Suprapubic skin (tissue), 4 donors: ENCODE data around the gene ANKMY1. TPM values are rescaled to one million over a fixed set of nuclear protein-coding genes. Genes with fewer than 3 reads are reported as not detected.
A peak's percentile ranks its signal among the peaks of the same experiment; 100 is the strongest.

ENCODE experiments used
- DNase-seq, 2 donors: peaks; one replicate each; pipeline ENCODE4 v3.0.0-alpha.2; 2019; ENCODE audit warnings: low spot score in 2 of 2
- H3K27ac ChIP-seq: fragments of 200-600 bp; sonication (generic); one replicate; pipeline ENCODE4 v1.5.1; 2019
- H3K27me3 ChIP-seq: fragments of 200-600 bp; sonication (generic); one replicate; pipeline ENCODE4 v1.5.1; 2019
- H3K36me3 ChIP-seq: fragments of 200-600 bp; sonication (generic); one replicate; pipeline ENCODE4 v1.5.1; 2019
- H3K4me1 ChIP-seq: fragments of 200-600 bp; sonication (generic); one replicate; pipeline ENCODE4 v1.5.1; 2019
- H3K4me3 ChIP-seq: fragments of 200-600 bp; sonication (generic); one replicate; pipeline ENCODE4 v1.5.1; 2019; ENCODE audit warnings: mild to moderate bottlenecking
- H3K9me3 ChIP-seq: fragments of 200-600 bp; sonication (generic); one replicate; pipeline ENCODE4 v1.5.1; 2019
- CTCF ChIP-seq, 2 donors: fragments of 200-600 bp in 1 of 2; fragments of 450-650 bp in 1 of 2; sonication (generic) in 1 of 2; IDR thresholded peaks; one replicate each; pipeline ENCODE4 v1.5.1; 2016 to 2019; ENCODE audit warnings: antibody characterized with exemption in 2 of 2, mild to moderate bottlenecking in 1 of 2, moderate library complexity in 1 of 2
- EP300 ChIP-seq: sonication (generic); formaldehyde crosslinking; IDR thresholded peaks from one replicate; pipeline ENCODE4 v1.6.1; 2017; ENCODE audit warnings: antibody characterized with exemption
- POLR2A ChIP-seq, 2 donors: fragments of 450-650 bp; IDR thresholded peaks; one replicate each; pipeline ENCODE4 v1.6.1; 2017; ENCODE audit warnings: antibody characterized with exemption in 2 of 2, mild to moderate bottlenecking in 2 of 2, moderate library complexity in 2 of 2
- POLR2AphosphoS5 ChIP-seq, 3 donors: sonication (generic); formaldehyde crosslinking; IDR thresholded peaks; one replicate each; pipeline ENCODE4 v1.6.1; 2017; ENCODE audit warnings: antibody characterized with exemption in 3 of 3
- WGBS: methylation state at CpG from one replicate; pipeline ENCODE4 v1.1.5; 2018; 5-methylcytosine and 5-hydroxymethylcytosine counted together
- total RNA-seq, 4 donors: library from RNA; depleted of rRNA; stranded (reverse); fragments of >200 nt; gene quantifications; one replicate each; pipeline ENCODE4 v1.1.0, GENCODE V29; 2016

Gene ANKMY1
- total RNA-seq, 4 donors from 2014 or later, result 12.2 to 52.1 (median 23.0) TPM

- Histone ChIP-seq H3K36me3 (peaks cover 5% of the 10 kb centered on the region), H3K27ac (no peak overlapping the region), H3K9me3 (no peaks in the 10 kb centered on the region), H3K4me3 (peak overlapping the region; percentile 63), H3K27me3 (no peaks in the 10 kb centered on the region), H3K4me1 (peaks cover 59% of the 10 kb centered on the region)
- TF ChIP-seq EP300, result no peak
- TF ChIP-seq CTCF (IDR thresholded peaks at IDR 0.05), result no peak
- no peak for TF ChIP-seq POLR2A (IDR thresholded peaks at IDR 0.05)
- no peak for TF ChIP-seq POLR2AphosphoS5 (IDR thresholded peaks at IDR 0.05)
- 88% methylated on average over 3 of the region's 3 CpGs for WGBS
- DNase-seq, result no peak
Observed at GRCh38 chr2:240559286-240559685, 1.5 kb upstream of the ANKMY1 start.

- Histone ChIP-seq H3K4me1 (peaks cover 56% of the 10 kb centered on the region), H3K27me3 (no peaks in the 10 kb centered on the region), H3K4me3 (peak overlapping the region; percentile 55), H3K9me3 (no peaks in the 10 kb centered on the region), H3K36me3 (peaks cover 7% of the 10 kb centered on the region), H3K27ac (no peak overlapping the region)
- peak in 1 of 2 donors; percentile 55 for DNase-seq
- TF ChIP-seq POLR2A (IDR thresholded peaks at IDR 0.05), result no peak
- TF ChIP-seq POLR2AphosphoS5 (IDR thresholded peaks at IDR 0.05), result no peak
- TF ChIP-seq CTCF (IDR thresholded peaks at IDR 0.05), result no peak
- no peak for TF ChIP-seq EP300
- 82% methylated on average over 16 of the region's 18 CpGs for WGBS
Observed at GRCh38 chr2:240558236-240558761, 511 bp upstream of the ANKMY1 start.

GRCh38 chr2:240557101-240557751 lies 562 bp downstream of the ANKMY1 start:
- Histone ChIP-seq H3K27ac (no peak overlapping the region), H3K36me3 (peaks cover 14% of the 10 kb centered on the region), H3K4me1 (peaks cover 47% of the 10 kb centered on the region), H3K9me3 (no peaks in the 10 kb centered on the region), H3K27me3 (no peaks in the 10 kb centered on the region), H3K4me3 (peak overlapping the region; percentile 55)
- peak in 1 of 2 donors; percentile 68 for DNase-seq
- WGBS, result 23% methylated on average over 33 of the region's 51 CpGs
- no peak for TF ChIP-seq EP300
- no peak for TF ChIP-seq CTCF (IDR thresholded peaks at IDR 0.05)
- no peak for TF ChIP-seq POLR2A (IDR thresholded peaks at IDR 0.05)
- TF ChIP-seq POLR2AphosphoS5 (IDR thresholded peaks at IDR 0.05), result no peak

GRCh38 chr2:240556553-240557100 lies 1.2 kb downstream of the ANKMY1 start:
- Histone ChIP-seq H3K9me3 (no peaks in the 10 kb centered on the region), H3K4me3 (peak overlapping the region; percentile 55), H3K36me3 (peaks cover 20% of the 10 kb centered on the region), H3K27me3 (no peaks in the 10 kb centered on the region), H3K27ac (no peak overlapping the region), H3K4me1 (peaks cover 41% of the 10 kb centered on the region)
- WGBS, result 68% methylated on average over 6 of the region's 9 CpGs
- peak; percentile 47 to 53 for TF ChIP-seq CTCF (IDR thresholded peaks at IDR 0.05)
- no peak for TF ChIP-seq POLR2A (IDR thresholded peaks at IDR 0.05)
- DNase-seq, result peak in 1 of 2 donors; percentile 62

GRCh38 chr2:240555541-240556250 lies 2.1 kb downstream of the ANKMY1 start:
- Histone ChIP-seq H3K4me3 (no peak overlapping the region), H3K9me3 (no peaks in the 10 kb centered on the region), H3K27ac (no peak overlapping the region), H3K36me3 (peaks cover 30% of the 10 kb centered on the region), H3K27me3 (no peaks in the 10 kb centered on the region), H3K4me1 (peaks cover 35% of the 10 kb centered on the region)
- TF ChIP-seq EP300 (no peak), POLR2AphosphoS5 (IDR thresholded peaks at IDR 0.05) (no peak), POLR2A (IDR thresholded peaks at IDR 0.05) (no peak), CTCF (IDR thresholded peaks at IDR 0.05) (no peak)
- 96% methylated on average over 11 of the region's 16 CpGs for WGBS
- no peak for DNase-seq
